IMR-90 (cell line): ENCODE data around the gene TSTD2. TPM values are rescaled to one million over a fixed set of nuclear protein-coding genes. Genes with fewer than 3 reads are reported as not detected.

Experiments used
- ATAC-seq: fragments of 200-7000 bp; cut with Tn5 transposase; 2 replicates; pipeline ENCODE4 v1.9.1; 2020; ENCODE audit warnings: low read depth, mild to moderate bottlenecking, moderate library complexity
- BruUV-seq: library from RNA; stranded (reverse); fragments of 400-500 nt; replicated peaks from 2 replicates; lab custom pipeline; 2021; lab: Mats Ljungman, UMichigan
- CTCF ChIA-PET: fragments of 300-600 bp; formaldehyde crosslinking; extraction: SDS; loops from one replicate; lab custom pipeline; 2021; ENCODE audit warnings: antibody characterized with exemption; lab: Yijun Ruan, JAX
- POLR2A ChIA-PET: fragments of 300-600 bp; sonication (Branson Sonifier 250); formaldehyde crosslinking; loops from one replicate; lab custom pipeline; 2022; ENCODE audit warnings: antibody characterized with exemption; ENCODE audit not compliant: unreplicated experiment; lab: Charles Lee
- DNase-seq: peaks from one replicate; pipeline ENCODE4 v3.0.0; 2013
- H2AFZ ChIP-seq: replicated peaks from 2 replicates; pipeline ENCODE3; 2013; ENCODE audit warnings: low read length, mild to moderate bottlenecking; ENCODE audit not compliant: poor library complexity
- H2AK5ac ChIP-seq: 2 replicates; pipeline ENCODE4 v1.6.1; 2013; ENCODE audit warnings: low read depth, low read length, inconsistent platforms
- H2AK9ac ChIP-seq: replicated peaks from 2 replicates; pipeline ENCODE3; 2013; ENCODE audit warnings: mild to moderate bottlenecking, low read depth, low read length, moderate library complexity; ENCODE audit not compliant: poor library complexity
- H2BK120ac ChIP-seq: 2 replicates; pipeline ENCODE4 v1.6.1; 2013; ENCODE audit warnings: low read depth, low read length, inconsistent platforms
- H2BK15ac ChIP-seq: 3 replicates; pipeline ENCODE4 v1.6.1; 2013; ENCODE audit warnings: low read depth, low read length, inconsistent platforms
- H2BK20ac ChIP-seq: 2 replicates; pipeline ENCODE4 v1.6.1; 2013; ENCODE audit warnings: low read depth, mild to moderate bottlenecking, inconsistent platforms, low read length, moderate library complexity
- H2BK5ac ChIP-seq: 2 replicates; pipeline ENCODE4 v1.6.1; 2013; ENCODE audit warnings: mild to moderate bottlenecking, low read depth, low read length, inconsistent platforms; ENCODE audit not compliant: poor library complexity, severe bottlenecking
- H3K14ac ChIP-seq: replicated peaks from 2 replicates; pipeline ENCODE4 v1.6.1; 2013; ENCODE audit warnings: low read depth, low read length, inconsistent platforms
- H3K18ac ChIP-seq: 2 replicates; pipeline ENCODE4 v1.6.1; 2013; ENCODE audit warnings: low read depth, low read length, control low read depth
- H3K23ac ChIP-seq: 2 replicates; pipeline ENCODE4 v1.6.1; 2013; ENCODE audit warnings: low read depth, low read length, inconsistent platforms
- H3K27ac ChIP-seq: 2 replicates; pipeline ENCODE4 v1.5.1; 2013; ENCODE audit warnings: mild to moderate bottlenecking, control low read depth, low read length; ENCODE audit not compliant: insufficient read depth
- H3K27me3 ChIP-seq: 2 replicates; pipeline ENCODE4 v1.6.1; 2013; ENCODE audit warnings: low read length; ENCODE audit not compliant: control insufficient read depth, insufficient read depth
- H3K36me3 ChIP-seq: 2 replicates; pipeline ENCODE4 v1.6.1; 2013; ENCODE audit warnings: low read length, mixed read lengths; ENCODE audit not compliant: control insufficient read depth, insufficient read depth
- H3K4ac ChIP-seq: 2 replicates; pipeline ENCODE4 v1.6.1; 2013; ENCODE audit warnings: low read depth, low read length, inconsistent platforms
- H3K4me1 ChIP-seq: 2 replicates; pipeline ENCODE4 v1.6.1; 2013; ENCODE audit warnings: low read length, mixed read lengths; ENCODE audit not compliant: control insufficient read depth, insufficient read depth
- H3K4me2 ChIP-seq: 2 replicates; pipeline ENCODE4 v1.6.1; 2013; ENCODE audit warnings: low read depth, mild to moderate bottlenecking, control low read depth, low read length, moderate library complexity
- H3K4me3 ChIP-seq: 2 replicates; pipeline ENCODE4 v1.5.1; 2013; ENCODE audit warnings: low read depth, mild to moderate bottlenecking, control low read depth, low read length, moderate library complexity; ENCODE audit not compliant: insufficient read depth
- H3K56ac ChIP-seq: 2 replicates; pipeline ENCODE4 v1.6.1; 2013; ENCODE audit warnings: low read length, inconsistent platforms; ENCODE audit not compliant: insufficient read depth; ENCODE audit errors: extremely low read depth
- H3K79me1 ChIP-seq, 2 experiments: 2 replicates each; pipeline ENCODE4 v1.6.1; 2013; ENCODE audit warnings: low read length in 2 of 2, inconsistent platforms in 1 of 2, low read depth in 1 of 2
- H3K9ac ChIP-seq: 2 replicates; pipeline ENCODE4 v1.6.1; 2013; ENCODE audit warnings: low read depth, low read length, control low read depth
- H3K9me1 ChIP-seq: 2 replicates; pipeline ENCODE4 v1.6.1; 2013; ENCODE audit warnings: low read length, inconsistent platforms; ENCODE audit not compliant: insufficient read depth
- H3K9me3 ChIP-seq: 2 replicates; pipeline ENCODE4 v1.6.1; 2013; ENCODE audit warnings: low read length; ENCODE audit not compliant: control insufficient read depth, insufficient read depth
- H4K20me1 ChIP-seq: 2 replicates; pipeline ENCODE4 v1.6.1; 2013; ENCODE audit warnings: low read length, inconsistent platforms; ENCODE audit not compliant: insufficient read depth
- H4K5ac ChIP-seq: 2 replicates; pipeline ENCODE4 v1.6.1; 2013; ENCODE audit warnings: mild to moderate bottlenecking, low read depth, low read length, control low read depth
- H4K8ac ChIP-seq, 2 experiments: 2 replicates each; pipeline ENCODE4 v1.6.1; 2013; ENCODE audit warnings: low read depth in 2 of 2, low read length in 2 of 2, control low read depth in 1 of 2, inconsistent platforms in 1 of 2
- H4K91ac ChIP-seq: 2 replicates; pipeline ENCODE4 v1.6.1; 2013; ENCODE audit warnings: low read depth, low read length, inconsistent platforms; ENCODE audit not compliant: insufficient read depth
- BHLHE40 ChIP-seq: fragments of 150-350 bp; IDR thresholded peaks from 2 replicates; pipeline ENCODE4 v1.6.1; 2016; ENCODE audit warnings: mild to moderate bottlenecking, low read depth, low read length
- CHD1 ChIP-seq: IDR thresholded peaks from 2 replicates; pipeline ENCODE4 v1.6.1; 2012; ENCODE audit warnings: low read depth, low read length, improper control_type of control experiment
- FOS ChIP-seq: fragments of 150-350 bp; IDR thresholded peaks from 2 replicates; pipeline ENCODE4 v1.6.1; 2016; ENCODE audit warnings: low read depth, low read length
- MXI1 ChIP-seq: IDR thresholded peaks from 2 replicates; pipeline ENCODE4 v1.6.1; 2012; ENCODE audit warnings: low read depth, mild to moderate bottlenecking, low read length, moderate library complexity, borderline replicate concordance
- NFE2L2 ChIP-seq: fragments of 150-350 bp; IDR thresholded peaks from 2 replicates; pipeline ENCODE4 v1.6.1; 2016; ENCODE audit warnings: low read depth, mild to moderate bottlenecking, low read length
- POLR2A ChIP-seq: IDR thresholded peaks from 2 replicates; pipeline ENCODE4 v1.6.1; 2012; ENCODE audit warnings: mild to moderate bottlenecking, low read depth, low read length
- RCOR1 ChIP-seq: IDR thresholded peaks from 2 replicates; pipeline ENCODE4 v1.6.1; 2012; ENCODE audit warnings: mild to moderate bottlenecking, low read length, improper control_type of control experiment; ENCODE audit not compliant: insufficient replicate concordance
- SMC3 ChIP-seq: fragments of 150-350 bp; IDR thresholded peaks from 2 replicates; pipeline ENCODE4 v1.6.1; 2016; ENCODE audit warnings: low read depth, mild to moderate bottlenecking, antibody characterized with exemption, low read length, moderate library complexity
- WGBS, 2 experiments: methylation state at CpG; one replicate each; pipeline versions ENCODE4 v1.1.5 to v1.1.7; 2013; ENCODE audit warnings: missing lambda C conversion rate in 2 of 2; ENCODE audit not compliant: insufficient read length in 1 of 2; ENCODE audit errors: extremely low coverage in 2 of 2; 5-methylcytosine and 5-hydroxymethylcytosine counted together
- dilution Hi-C: fragments of 300-500 bp; cut with HindIII; formaldehyde crosslinking; loops from one replicate; pipeline ENCODE4 v1.14.3; 2018; ENCODE audit warnings: low sequenced_read_pairs; ENCODE audit not compliant: unreplicated experiment
- in situ Hi-C: fragments of 300-500 bp; cut with MboI; formaldehyde crosslinking; loops from 3 replicates; pipeline ENCODE4 v1.14.3; 2019; ENCODE audit warnings: low sequenced_read_pairs, inconsistent platforms, mixed read lengths
- intact Hi-C: fragments of 100-400 bp; cut with micrococcal nuclease; formaldehyde crosslinking; loops from 2 replicates; pipeline ENCODE4 v1.10.0; 2022
- polyA plus RNA-seq, 3 experiments: library from polyadenylated mRNA; depleted of rRNA; stranded (reverse); fragments of >200 nt; gene quantifications; 2 replicates each; pipeline ENCODE4 v1.2.3, GENCODE V29; 2012; ENCODE audit warnings: low replicate concordance in 1 of 3
- total RNA-seq: library from RNA; depleted of rRNA; stranded (reverse); fragments of >200 nt; gene quantifications from 2 replicates; pipeline ENCODE4 v1.2.3, GENCODE V29; 2012
- TF ChIP-seq, protein P1 (sequence below): conservative IDR thresholded peaks from 2 replicates; pipeline ENCODE4 v1.5.1; 2012; ENCODE audit warnings: mild to moderate bottlenecking, low read depth, low read length, improper control_type of control experiment

TSTD2 gene
- total and polyA plus RNA-seq, 2 of the 4 experiments (the other 2 are of a cell fraction) = 11.2 to 16.3 TPM

DNA sequence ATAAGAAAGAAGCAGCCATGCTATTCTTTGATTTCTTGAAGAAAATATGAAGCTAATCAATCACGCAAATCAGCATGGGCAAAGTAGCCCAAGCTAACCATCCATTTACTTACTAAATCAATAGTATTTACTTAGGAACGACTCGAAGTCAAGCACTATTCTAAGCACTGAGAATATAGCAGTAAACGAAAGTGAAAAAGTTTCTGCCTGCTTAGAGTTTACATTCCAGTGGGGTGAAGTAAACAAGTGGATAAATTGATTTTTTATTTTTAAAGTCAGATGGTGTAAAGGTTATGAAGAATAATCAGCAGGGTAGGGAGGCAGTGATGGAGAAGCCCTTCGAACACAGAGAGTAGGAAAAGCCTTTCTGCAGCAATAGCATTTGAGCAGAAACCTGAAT, 5.5 kb downstream of the TSTD2 start:
- Histone ChIP-seq H3K9ac (no peak overlapping the region; the same call in 1 of the 2 replicates), H3K23ac (no peak overlapping the region), H3K9me3 (no peaks in the 10 kb centered on the region), H3K36me3 (peaks cover 5% of the 10 kb centered on the region), H3K18ac (no peak overlapping the region), H4K20me1 (peaks cover under 1% of the 10 kb centered on the region; the same call in 1 of the 2 replicates), H2BK20ac (no peak overlapping the region), H3K79me1 (peaks cover 28 to 53% of the 10 kb centered on the region in 2 experiments), H2BK15ac (no peak overlapping the region), H4K91ac (no peak overlapping the region), H3K4me1 (peaks cover 9% of the 10 kb centered on the region), H2AFZ (no peak overlapping the region), H4K5ac (peak overlapping the region; percentile 68; the same call in 1 of the 2 replicates), H3K9me1 (peaks cover 6% of the 10 kb centered on the region), H3K27ac (no peak overlapping the region), H3K27me3 (no peaks in the 10 kb centered on the region), H3K4ac (0 out of 2 replicates have a peak overlapping the region, but pooled peaks have one; percentile 2), H3K4me2 (peak overlapping the region; percentile 95), H3K56ac (no peak overlapping the region), H2AK5ac (no peak overlapping the region), H3K4me3 (no peak overlapping the region), H2AK9ac (no peak overlapping the region), H4K8ac (no peak overlapping the region), H2BK5ac (peak overlapping the region; percentile 21), H2BK120ac (no peak overlapping the region), H3K14ac (no peak overlapping the region)
- in situ Hi-C loops (no loop called here), intact Hi-C loops (no loop called here), dilution Hi-C loops (no loop called here)
- peak; percentile 52 for DNase-seq
- ATAC-seq = peak; percentile 76
- TF ChIP-seq CHD1 = no peak
- TF ChIP-seq BHLHE40 = no peak
- no peak for TF ChIP-seq NFE2L2
- no peak for TF ChIP-seq MXI1
- TF ChIP-seq, protein P1, sequence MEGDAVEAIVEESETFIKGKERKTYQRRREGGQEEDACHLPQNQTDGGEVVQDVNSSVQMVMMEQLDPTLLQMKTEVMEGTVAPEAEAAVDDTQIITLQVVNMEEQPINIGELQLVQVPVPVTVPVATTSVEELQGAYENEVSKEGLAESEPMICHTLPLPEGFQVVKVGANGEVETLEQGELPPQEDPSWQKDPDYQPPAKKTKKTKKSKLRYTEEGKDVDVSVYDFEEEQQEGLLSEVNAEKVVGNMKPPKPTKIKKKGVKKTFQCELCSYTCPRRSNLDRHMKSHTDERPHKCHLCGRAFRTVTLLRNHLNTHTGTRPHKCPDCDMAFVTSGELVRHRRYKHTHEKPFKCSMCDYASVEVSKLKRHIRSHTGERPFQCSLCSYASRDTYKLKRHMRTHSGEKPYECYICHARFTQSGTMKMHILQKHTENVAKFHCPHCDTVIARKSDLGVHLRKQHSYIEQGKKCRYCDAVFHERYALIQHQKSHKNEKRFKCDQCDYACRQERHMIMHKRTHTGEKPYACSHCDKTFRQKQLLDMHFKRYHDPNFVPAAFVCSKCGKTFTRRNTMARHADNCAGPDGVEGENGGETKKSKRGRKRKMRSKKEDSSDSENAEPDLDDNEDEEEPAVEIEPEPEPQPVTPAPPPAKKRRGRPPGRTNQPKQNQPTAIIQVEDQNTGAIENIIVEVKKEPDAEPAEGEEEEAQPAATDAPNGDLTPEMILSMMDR = no peak
- no peak for TF ChIP-seq SMC3
- TF ChIP-seq RCOR1 = no peak
- no peak for TF ChIP-seq POLR2A
- TF ChIP-seq FOS = no peak
- POLR2A ChIA-PET = no interaction called here
- CTCF ChIA-PET = no interaction called here
- 22% methylated on average over 1 of the region's 5 CpGs; no CpG with 5 or more reads in 1 of the 2 experiments for WGBS, 2 experiments
- no TSS peak for BruUV-seq
